ENCODE measurements around the gene ARHGEF25.
"Not testable (repeated sequence)": the region's sequence is repeated elsewhere in the genome, so short reads cannot be mapped to it uniquely, and the experiment has no call there.

ARHGEF25 gene

DNA sequence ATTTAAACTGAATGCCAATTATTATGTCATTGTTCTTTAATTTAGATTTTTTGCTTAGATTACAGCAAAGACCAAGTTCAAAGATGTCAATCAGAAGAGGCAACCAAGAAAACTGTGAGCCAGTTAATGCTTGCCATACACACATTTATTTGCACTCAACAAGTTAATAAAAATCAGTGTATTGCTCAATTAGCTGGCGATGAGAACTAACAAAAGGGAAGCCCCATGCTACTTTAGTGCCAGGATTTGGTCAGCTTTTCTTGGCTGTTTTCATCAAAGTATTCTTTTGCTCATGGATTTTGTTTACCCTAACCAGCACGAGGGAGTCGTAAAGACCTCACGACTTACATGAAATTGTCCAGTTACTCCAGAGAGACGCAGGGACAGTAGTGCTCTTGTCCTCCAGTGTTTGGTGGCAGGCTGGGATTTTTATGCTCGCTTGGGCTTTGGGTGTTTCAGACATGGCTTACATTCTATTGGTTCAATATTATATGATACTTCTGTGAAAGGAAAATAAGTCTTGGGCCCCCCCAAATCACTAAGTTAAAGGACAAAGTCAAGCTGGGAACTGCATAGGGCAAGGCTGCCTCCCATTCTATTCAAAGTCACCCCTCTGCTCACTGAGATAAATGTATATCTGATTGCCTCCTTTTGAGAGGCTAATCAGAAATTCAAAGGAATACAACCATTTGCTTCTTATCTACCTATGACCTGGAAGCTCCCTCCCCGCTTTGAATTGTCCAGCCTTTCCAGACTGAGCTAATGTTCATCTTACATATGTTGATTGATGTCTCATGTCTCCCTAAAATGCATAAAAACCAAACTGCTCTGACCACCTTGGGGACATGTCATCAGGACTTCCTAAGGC is 29.2 kb downstream of the ARHGEF25 start:
- TF ChIP-seq, protein P1, sequence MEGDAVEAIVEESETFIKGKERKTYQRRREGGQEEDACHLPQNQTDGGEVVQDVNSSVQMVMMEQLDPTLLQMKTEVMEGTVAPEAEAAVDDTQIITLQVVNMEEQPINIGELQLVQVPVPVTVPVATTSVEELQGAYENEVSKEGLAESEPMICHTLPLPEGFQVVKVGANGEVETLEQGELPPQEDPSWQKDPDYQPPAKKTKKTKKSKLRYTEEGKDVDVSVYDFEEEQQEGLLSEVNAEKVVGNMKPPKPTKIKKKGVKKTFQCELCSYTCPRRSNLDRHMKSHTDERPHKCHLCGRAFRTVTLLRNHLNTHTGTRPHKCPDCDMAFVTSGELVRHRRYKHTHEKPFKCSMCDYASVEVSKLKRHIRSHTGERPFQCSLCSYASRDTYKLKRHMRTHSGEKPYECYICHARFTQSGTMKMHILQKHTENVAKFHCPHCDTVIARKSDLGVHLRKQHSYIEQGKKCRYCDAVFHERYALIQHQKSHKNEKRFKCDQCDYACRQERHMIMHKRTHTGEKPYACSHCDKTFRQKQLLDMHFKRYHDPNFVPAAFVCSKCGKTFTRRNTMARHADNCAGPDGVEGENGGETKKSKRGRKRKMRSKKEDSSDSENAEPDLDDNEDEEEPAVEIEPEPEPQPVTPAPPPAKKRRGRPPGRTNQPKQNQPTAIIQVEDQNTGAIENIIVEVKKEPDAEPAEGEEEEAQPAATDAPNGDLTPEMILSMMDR (IDR thresholded peaks at IDR 0.05; ENCODE audit: control insufficient read depth, extremely low read depth, insufficient read depth) = no peak
- no peak for DNase-seq (ENCODE audit: low read depth)
- H3K4me3 ChIP-seq (ENCODE audit: low read depth, low read length) = no peak overlapping the region

GRCh38 chr12:57641699-57642442 is 30.6 kb downstream of the ARHGEF25 start:
- TF ChIP-seq, protein P1 (IDR thresholded peaks at IDR 0.05; ENCODE audit: control insufficient read depth, extremely low read depth, insufficient read depth) = no peak
- no peak overlapping the region for H3K4me3 ChIP-seq (ENCODE audit: low read depth, low read length)
- no peak for DNase-seq (ENCODE audit: low read depth)

GRCh38 chr12:57645990-57646658 is 34.9 kb downstream of the ARHGEF25 start:
- DNase-seq (ENCODE audit: low read depth); H3K4me3 ChIP-seq (ENCODE audit: low read depth, low read length): not testable (repeated sequence)

- not testable (repeated sequence) for H3K4me3 ChIP-seq (ENCODE audit: low read depth, low read length); DNase-seq (ENCODE audit: low read depth)
Observed at GRCh38 chr12:57646659-57647049, 35.4 kb downstream of the ARHGEF25 start.

GRCh38 chr12:57654042-57654441 is 42.8 kb downstream of the ARHGEF25 start:
- no peak for DNase-seq (ENCODE audit: low read depth)
- H3K4me3 ChIP-seq (ENCODE audit: low read depth, low read length) = no peak overlapping the region
- TF ChIP-seq, protein P1 (IDR thresholded peaks at IDR 0.05; ENCODE audit: control insufficient read depth, extremely low read depth, insufficient read depth) = no peak

- H3K4me3 ChIP-seq (ENCODE audit: low read depth, low read length) = no peak overlapping the region
- DNase-seq (ENCODE audit: low read depth) = no peak
- TF ChIP-seq, protein P1 (IDR thresholded peaks at IDR 0.05; ENCODE audit: control insufficient read depth, extremely low read depth, insufficient read depth) = no peak
Observed at GRCh38 chr12:57655541-57656240, 44.5 kb downstream of the ARHGEF25 start.

GRCh38 chr12:57656408-57656807 is 45.2 kb downstream of the ARHGEF25 start:
- DNase-seq (ENCODE audit: low read depth); H3K4me3 ChIP-seq (ENCODE audit: low read depth, low read length): not testable (repeated sequence)

DNA sequence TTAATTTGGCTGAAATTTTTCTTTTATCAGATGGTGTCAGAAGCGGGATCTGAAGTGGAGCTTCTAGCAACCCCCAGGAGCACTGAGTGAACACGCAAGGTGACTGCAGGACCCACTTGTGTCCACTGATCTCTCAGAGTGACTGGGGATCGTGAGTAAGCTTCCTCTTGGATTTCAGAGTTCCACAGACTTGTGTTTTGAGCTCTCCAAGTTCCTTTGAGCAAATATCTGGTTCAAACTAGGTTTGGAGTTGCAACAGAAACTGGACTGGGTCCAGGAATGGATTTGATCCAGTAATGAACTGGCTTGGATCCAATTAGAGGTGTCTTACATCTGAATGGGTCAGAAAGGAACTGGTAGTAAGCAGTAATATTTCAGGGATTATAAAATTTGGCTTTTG is 46.5 kb downstream of the ARHGEF25 start:
- TF ChIP-seq, protein P1 (IDR thresholded peaks at IDR 0.05; ENCODE audit: control insufficient read depth, extremely low read depth, insufficient read depth) = no peak
- H3K4me3 ChIP-seq (ENCODE audit: low read depth, low read length) = no peak overlapping the region
- peak; percentile 50 for DNase-seq (ENCODE audit: low read depth)
